GM23248 (cell line): Measurements from ENCODE around the gene PLXNA1. TPM values are rescaled to one million over a fixed set of nuclear protein-coding genes. Genes with fewer than 3 reads are reported as not detected.
A peak's percentile ranks its signal among the peaks of the same experiment; 100 is the strongest.

Experiments
- DNase-seq: peaks from one replicate; pipeline ENCODE4 v3.0.0-alpha.2; 2015
- H2AFZ ChIP-seq: fragments of 200-600 bp; sonication (generic); 2 replicates; pipeline ENCODE4 v1.6.1; 2016; ENCODE audit warnings: antibody characterized with exemption
- H3F3A ChIP-seq: fragments of 200-600 bp; sonication (generic); 2 replicates; pipeline ENCODE4 v1.6.1; 2016; ENCODE audit warnings: mild to moderate bottlenecking, antibody characterized with exemption, mixed run types; ENCODE audit not compliant: insufficient read depth
- H3K27ac ChIP-seq: fragments of 200-600 bp; sonication (generic); 2 replicates; pipeline ENCODE4 v1.5.1; 2016; ENCODE audit warnings: mild to moderate bottlenecking
- H3K27me3 ChIP-seq: fragments of 200-600 bp; sonication (generic); replicated peaks from 2 replicates; pipeline ENCODE4 v1.6.1; 2016; ENCODE audit warnings: mild to moderate bottlenecking; ENCODE audit not compliant: insufficient read depth
- H3K36me3 ChIP-seq: fragments of 200-600 bp; sonication (generic); 2 replicates; pipeline ENCODE4 v1.6.1; 2016; ENCODE audit warnings: low read depth, mild to moderate bottlenecking
- H3K4me1 ChIP-seq: fragments of 200-600 bp; sonication (generic); 2 replicates; pipeline ENCODE4 v1.6.1; 2016; ENCODE audit warnings: mild to moderate bottlenecking; ENCODE audit not compliant: insufficient read depth
- H3K4me2 ChIP-seq: fragments of 200-600 bp; sonication (generic); one replicate; pipeline ENCODE4 v1.6.1; 2016; ENCODE audit warnings: mild to moderate bottlenecking; ENCODE audit not compliant: unreplicated experiment
- H3K4me3 ChIP-seq: fragments of 200-600 bp; sonication (generic); 2 replicates; pipeline ENCODE4 v1.5.1; 2016; ENCODE audit warnings: mild to moderate bottlenecking
- H3K79me2 ChIP-seq: fragments of 200-600 bp; sonication (generic); 2 replicates; pipeline ENCODE4 v1.6.1; 2016; ENCODE audit warnings: mild to moderate bottlenecking; ENCODE audit not compliant: insufficient read depth
- H3K9ac ChIP-seq: fragments of 200-600 bp; sonication (generic); 2 replicates; pipeline ENCODE4 v1.6.1; 2016; ENCODE audit warnings: mild to moderate bottlenecking
- H3K9me2 ChIP-seq: fragments of 200-600 bp; sonication (generic); 2 replicates; pipeline ENCODE4 v1.6.1; 2016; ENCODE audit warnings: mixed run types, mild to moderate bottlenecking, moderate library complexity; ENCODE audit not compliant: insufficient read depth
- H3K9me3 ChIP-seq: fragments of 200-600 bp; sonication (generic); one replicate; pipeline ENCODE4 v1.6.1; 2017; ENCODE audit warnings: low read depth
- H4K20me1 ChIP-seq: fragments of 200-600 bp; sonication (generic); 2 replicates; pipeline ENCODE4 v1.6.0; 2016; ENCODE audit not compliant: insufficient read depth
- EZH2 ChIP-seq: fragments of 200-600 bp; sonication (generic); IDR thresholded peaks from 2 replicates; pipeline ENCODE4 v1.6.1; 2018; ENCODE audit warnings: antibody characterized with exemption, mild to moderate bottlenecking; ENCODE audit not compliant: insufficient read depth, poor library complexity, severe bottlenecking
- EZH2phosphoT487 ChIP-seq: fragments of 200-600 bp; sonication (generic); IDR thresholded peaks from 2 replicates; pipeline ENCODE4 v1.6.1; 2018; ENCODE audit warnings: antibody characterized with exemption, moderate library complexity, mild to moderate bottlenecking, low read depth; ENCODE audit not compliant: insufficient read depth
- WGBS, 2 experiments: methylation state at CpG; one replicate each; pipeline ENCODE4 v1.1.6; 2015 to 2017; ENCODE audit warnings: low lambda C conversion rate in 2 of 2, low coverage in 1 of 2; ENCODE audit errors: missing lambda C conversion rate in 2 of 2; 5-methylcytosine and 5-hydroxymethylcytosine counted together
- in situ Hi-C: fragments of 300-500 bp; cut with MboI; formaldehyde crosslinking; loops from 2 replicates; pipeline ENCODE4 v1.15.0; 2020
- polyA plus RNA-seq: library from polyadenylated mRNA; unstranded; fragments of >200 nt; fragmentation: Nextera tagmentation; extraction: Ambion mirVana; gene quantifications from 2 replicates; pipeline ENCODE4 v1.2.1, GENCODE V29; 2016
- total RNA-seq: library from RNA; depleted of rRNA; stranded (reverse); fragments of >200 nt; shearing (Covaris generic); gene quantifications from 2 replicates; pipeline ENCODE4 v1.2.3, GENCODE V29; 2014

Gene PLXNA1
- total and polyA plus RNA-seq, 2 experiments from 2014 or later: 13.4 to 84.7 TPM

- in situ Hi-C loops: no loop called here
- WGBS, 2 experiments: 83 to 92% methylated on average over 8 to 9 of the region's 10 CpGs
These were observed 28.6 kb upstream of the PLXNA1 start for GRCh38 chr3:126954141-126954842.

GRCh38 chr3:126955004-126955790 lies 27.7 kb upstream of the PLXNA1 start:
- TF ChIP-seq EZH2 (no peak), EZH2phosphoT487 (no peak)
- no peaks in the 10 kb centered on the region for H3K9me3 ChIP-seq
- no peaks in the 10 kb centered on the region for H3K79me2 ChIP-seq
- H3K4me1 ChIP-seq: peaks cover 4% of the 10 kb centered on the region
- H3F3A ChIP-seq: no peaks in the 10 kb centered on the region
- no peak for DNase-seq
- no peaks in the 10 kb centered on the region for H3K27me3 ChIP-seq
- no peak overlapping the region for H3K27ac ChIP-seq
- H4K20me1 ChIP-seq: no peaks in the 10 kb centered on the region; the same call in 1 of the 2 replicates
- H3K4me3 ChIP-seq: no peak overlapping the region
- H3K4me2 ChIP-seq: no peak overlapping the region
- H2AFZ ChIP-seq: no peak overlapping the region
- no peak overlapping the region for H3K9ac ChIP-seq
- in situ Hi-C loops: no loop called here
- 90 to 95% methylated on average over 15 of the region's 15 CpGs for WGBS, 2 experiments
- no peaks in the 10 kb centered on the region for H3K9me2 ChIP-seq
- H3K36me3 ChIP-seq: no peaks in the 10 kb centered on the region

More at GRCh38 chr3:126954141-126954842, 28.6 kb upstream of the PLXNA1 start:
- Histone ChIP-seq H4K20me1 (no peaks in the 10 kb centered on the region; the same call in 1 of the 2 replicates), H3K27ac (no peak overlapping the region), H3K9me3 (no peaks in the 10 kb centered on the region), H2AFZ (no peak overlapping the region), H3K9me2 (no peaks in the 10 kb centered on the region), H3K4me2 (no peak overlapping the region), H3K79me2 (no peaks in the 10 kb centered on the region), H3K36me3 (no peaks in the 10 kb centered on the region), H3K27me3 (no peaks in the 10 kb centered on the region), H3K4me1 (no peaks in the 10 kb centered on the region), H3F3A (no peaks in the 10 kb centered on the region), H3K9ac (no peak overlapping the region), H3K4me3 (no peak overlapping the region)
- TF ChIP-seq EZH2: no peak
- TF ChIP-seq EZH2phosphoT487: no peak
- DNase-seq: peak; percentile 35

GRCh38 chr3:126956361-126956760 lies 26.6 kb upstream of the PLXNA1 start:
- H4K20me1 ChIP-seq: no peaks in the 10 kb centered on the region
- TF ChIP-seq EZH2: no peak
- TF ChIP-seq EZH2phosphoT487: no peak
- no peak overlapping the region for H3K9ac ChIP-seq
- H3K4me3 ChIP-seq: no peak overlapping the region
- no peaks in the 10 kb centered on the region for H3K9me2 ChIP-seq
- DNase-seq: no peak
- H3K9me3 ChIP-seq: no peaks in the 10 kb centered on the region
- H3K27ac ChIP-seq: no peak overlapping the region
- H3F3A ChIP-seq: no peaks in the 10 kb centered on the region
- no peak overlapping the region for H2AFZ ChIP-seq
- no peak overlapping the region for H3K4me2 ChIP-seq
- H3K79me2 ChIP-seq: no peaks in the 10 kb centered on the region
- WGBS, 2 experiments: 82 to 88% methylated on average over 8 of the region's 8 CpGs
- H3K4me1 ChIP-seq: peaks cover 14% of the 10 kb centered on the region
- in situ Hi-C loops: no loop called here
- no peaks in the 10 kb centered on the region for H3K27me3 ChIP-seq
- H3K36me3 ChIP-seq: no peaks in the 10 kb centered on the region

GRCh38 chr3:126956866-126957650 lies 25.9 kb upstream of the PLXNA1 start:
- in situ Hi-C loops: no loop called here
- Histone ChIP-seq H4K20me1 (no peaks in the 10 kb centered on the region), H3K9ac (no peak overlapping the region), H3K36me3 (no peaks in the 10 kb centered on the region), H3K4me3 (no peak overlapping the region), H3K79me2 (no peaks in the 10 kb centered on the region), H3K4me1 (peaks cover 20% of the 10 kb centered on the region), H3F3A (no peaks in the 10 kb centered on the region), H3K9me2 (no peaks in the 10 kb centered on the region), H2AFZ (no peak overlapping the region), H3K27me3 (no peaks in the 10 kb centered on the region), H3K4me2 (no peak overlapping the region), H3K9me3 (no peaks in the 10 kb centered on the region), H3K27ac (no peak overlapping the region)
- no peak for DNase-seq
- no peak for TF ChIP-seq EZH2phosphoT487
- TF ChIP-seq EZH2: no peak
- 90 to 91% methylated on average over 23 of the region's 23 CpGs for WGBS, 2 experiments
